SH-SY5Y (cell line): ENCODE measurements around the gene DCHS2.

Experiments
- GATA2 ChIP-seq: IDR thresholded peaks from 2 replicates; pipeline ENCODE4 v1.6.1; 2011; ENCODE audit warnings: mild to moderate bottlenecking, low read depth, low read length
- GATA3 ChIP-seq: IDR thresholded peaks from 2 replicates; pipeline ENCODE4 v1.6.1; 2011; ENCODE audit warnings: low read depth, mild to moderate bottlenecking, low read length, moderate library complexity

DNA sequence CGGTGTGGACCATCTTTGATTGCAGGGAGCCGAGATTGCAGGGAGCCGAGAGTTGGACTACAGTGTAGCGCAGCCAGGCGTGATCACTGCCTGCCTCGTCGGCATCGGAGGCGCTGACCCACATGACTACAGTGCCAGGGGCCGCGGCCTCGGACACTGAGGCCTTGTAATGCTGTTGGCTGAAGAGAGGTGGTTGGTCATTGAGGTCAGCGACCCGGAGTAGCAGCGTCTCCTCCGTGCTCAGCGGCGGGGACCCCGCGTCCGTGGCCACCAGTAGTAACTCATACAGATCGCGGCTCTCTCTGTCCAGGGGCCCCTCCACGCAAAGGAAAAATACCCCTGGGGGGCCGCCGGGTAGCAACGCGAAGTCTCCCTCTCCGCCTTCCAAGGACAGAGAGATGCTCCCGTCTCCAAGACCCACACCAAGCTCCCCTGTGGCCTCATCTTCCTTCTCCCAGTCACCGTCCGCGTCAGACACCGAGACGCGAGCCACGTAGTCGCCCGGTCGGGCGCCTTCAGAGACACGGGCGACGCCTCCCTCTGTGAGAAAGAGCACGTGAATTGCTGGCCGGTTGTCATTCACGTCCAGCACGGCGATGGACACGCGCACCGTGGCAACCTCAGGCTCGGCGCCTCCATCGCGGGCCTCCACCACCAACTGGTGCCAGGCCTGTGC, 1.9 kb downstream of the DCHS2 start:
- TF ChIP-seq GATA2 (no peak), GATA3 (no peak)
